Lower leg skin (tissue), 4 donors: Measurements from ENCODE around the gene CLRN3. TPM values are rescaled to one million over a fixed set of nuclear protein-coding genes. Genes with fewer than 3 reads are reported as not detected.

Experiments
- DNase-seq, 2 donors: peaks; one replicate each; pipeline ENCODE4 v3.0.0-alpha.2; 2019; ENCODE audit warnings: low spot score in 2 of 2
- H3K4me3 ChIP-seq: fragments of 200-600 bp; sonication (generic); 2 replicates; pipeline ENCODE4 v1.5.1; 2017; ENCODE audit warnings: mild to moderate bottlenecking, low read depth; ENCODE audit not compliant: poor library complexity, severe bottlenecking
- POLR2A ChIP-seq, 2 donors: fragments of 450-650 bp; IDR thresholded peaks; one replicate each; pipeline ENCODE4 v1.6.1; 2016 to 2017; ENCODE audit warnings: antibody characterized with exemption in 2 of 2, mild to moderate bottlenecking in 1 of 2, moderate library complexity in 1 of 2
- WGBS, 2 donors: methylation state at CpG; one replicate each; pipeline ENCODE4 v1.1.5; 2018; 5-methylcytosine and 5-hydroxymethylcytosine counted together
- intact Hi-C: fragments of 100-400 bp; cut with DNase I; formaldehyde crosslinking; loops from one replicate; pipeline ENCODE4 v1.15.0; 2023; ENCODE audit warnings: low total_unique reads
- total RNA-seq, 4 donors: library from RNA; depleted of rRNA; stranded (reverse); fragments of >200 nt; gene quantifications; one replicate each; pipeline ENCODE4 v1.1.0, GENCODE V29; 2016
- TF ChIP-seq, protein P1 (sequence below), 3 donors: fragments of 450-650 bp; IDR thresholded peaks; one replicate each; pipeline ENCODE4 v1.5.1; 2016; ENCODE audit warnings: antibody characterized with exemption in 3 of 3, mild to moderate bottlenecking in 3 of 3, moderate library complexity in 2 of 3

Gene CLRN3
- total RNA-seq, 4 donors from 2014 or later: not detected

GRCh38 chr10:127855591-127855881 is 37.2 kb downstream of the CLRN3 start:
- 79 to 92% methylated on average over 2 of the region's 2 CpGs for WGBS, 2 donors
- no peak for TF ChIP-seq POLR2A (IDR thresholded peaks at IDR 0.05)
- TF ChIP-seq, protein P1, sequence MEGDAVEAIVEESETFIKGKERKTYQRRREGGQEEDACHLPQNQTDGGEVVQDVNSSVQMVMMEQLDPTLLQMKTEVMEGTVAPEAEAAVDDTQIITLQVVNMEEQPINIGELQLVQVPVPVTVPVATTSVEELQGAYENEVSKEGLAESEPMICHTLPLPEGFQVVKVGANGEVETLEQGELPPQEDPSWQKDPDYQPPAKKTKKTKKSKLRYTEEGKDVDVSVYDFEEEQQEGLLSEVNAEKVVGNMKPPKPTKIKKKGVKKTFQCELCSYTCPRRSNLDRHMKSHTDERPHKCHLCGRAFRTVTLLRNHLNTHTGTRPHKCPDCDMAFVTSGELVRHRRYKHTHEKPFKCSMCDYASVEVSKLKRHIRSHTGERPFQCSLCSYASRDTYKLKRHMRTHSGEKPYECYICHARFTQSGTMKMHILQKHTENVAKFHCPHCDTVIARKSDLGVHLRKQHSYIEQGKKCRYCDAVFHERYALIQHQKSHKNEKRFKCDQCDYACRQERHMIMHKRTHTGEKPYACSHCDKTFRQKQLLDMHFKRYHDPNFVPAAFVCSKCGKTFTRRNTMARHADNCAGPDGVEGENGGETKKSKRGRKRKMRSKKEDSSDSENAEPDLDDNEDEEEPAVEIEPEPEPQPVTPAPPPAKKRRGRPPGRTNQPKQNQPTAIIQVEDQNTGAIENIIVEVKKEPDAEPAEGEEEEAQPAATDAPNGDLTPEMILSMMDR (IDR thresholded peaks at IDR 0.05): no peak
- intact Hi-C loops: loop anchor here (10.0 kb wide), 1 partner anchor 141 kb away; no protein-coding TSS in a partner anchor
- DNase-seq: peak in 1 of 2 donors; percentile 72
- no peak overlapping the region for H3K4me3 ChIP-seq

- intact Hi-C loops: loop anchor here (10.0 kb wide), 1 partner anchor 140 kb away; no protein-coding TSS in a partner anchor
- no peak for TF ChIP-seq POLR2A (IDR thresholded peaks at IDR 0.05)
- TF ChIP-seq, protein P1 (IDR thresholded peaks at IDR 0.05): no peak
- whole genome bisulfite sequencing, 2 donors: 69 to 75% methylated on average over 15 of the region's 15 CpGs
- DNase-seq: peak in 1 of 2 donors; percentile 83
- H3K4me3 ChIP-seq: no peak overlapping the region
Observed at GRCh38 chr10:127854769-127855590, 37.8 kb downstream of the CLRN3 start.

DNA sequence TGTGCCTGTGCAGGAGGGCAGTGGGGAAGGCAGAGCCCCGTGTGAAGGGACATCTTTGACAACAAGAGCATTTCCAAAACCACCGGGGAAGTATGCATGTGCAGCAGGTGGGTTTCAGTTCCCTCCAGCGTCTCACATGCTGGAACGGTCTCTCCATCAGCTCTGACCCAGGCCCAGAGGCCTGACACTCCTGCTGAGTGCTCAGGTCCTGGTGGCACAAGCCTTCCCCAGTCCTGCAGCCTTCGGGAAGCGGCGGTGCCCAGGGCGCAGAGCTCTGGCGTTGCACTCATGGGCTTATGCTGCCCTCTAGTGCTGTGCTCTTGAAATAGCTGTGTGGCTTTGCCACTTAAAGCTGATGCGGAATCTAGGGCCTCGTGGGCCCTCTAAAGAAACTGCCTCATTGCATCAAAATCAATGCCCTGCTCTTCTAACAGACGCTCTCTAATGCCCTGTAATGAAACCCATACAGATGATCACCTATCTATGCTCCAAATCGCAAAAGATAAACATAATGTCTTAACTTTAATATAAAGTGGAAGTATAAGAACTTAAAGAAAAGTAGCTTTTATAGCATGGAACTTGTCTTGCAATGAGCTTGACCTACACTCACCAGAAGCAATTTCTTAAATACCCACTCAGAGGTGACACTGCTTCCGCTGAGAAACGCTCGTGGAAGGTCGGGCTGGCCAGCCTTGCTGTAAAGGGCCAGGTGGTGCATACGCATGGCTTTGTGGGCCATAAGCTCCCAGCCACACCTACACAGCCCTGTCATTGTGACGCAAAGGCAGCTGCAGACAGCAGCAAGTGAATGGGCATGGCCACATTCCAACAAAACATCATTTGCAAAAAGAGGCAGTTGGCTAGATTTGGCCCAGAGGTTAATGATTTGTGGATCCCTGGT is 38.6 kb downstream of the CLRN3 start:
- 44 to 53% methylated on average over 12 to 14 of the region's 19 CpGs for WGBS, 2 donors
- TF ChIP-seq, protein P1 (IDR thresholded peaks at IDR 0.05): no peak
- TF ChIP-seq POLR2A (IDR thresholded peaks at IDR 0.05): no peak
- intact Hi-C loops: loop anchor here (10.0 kb wide), 1 partner anchor 139 kb away; no protein-coding TSS in a partner anchor
- H3K4me3 ChIP-seq: no peak overlapping the region
- DNase-seq: peak; percentile 30 to 86

DNA sequence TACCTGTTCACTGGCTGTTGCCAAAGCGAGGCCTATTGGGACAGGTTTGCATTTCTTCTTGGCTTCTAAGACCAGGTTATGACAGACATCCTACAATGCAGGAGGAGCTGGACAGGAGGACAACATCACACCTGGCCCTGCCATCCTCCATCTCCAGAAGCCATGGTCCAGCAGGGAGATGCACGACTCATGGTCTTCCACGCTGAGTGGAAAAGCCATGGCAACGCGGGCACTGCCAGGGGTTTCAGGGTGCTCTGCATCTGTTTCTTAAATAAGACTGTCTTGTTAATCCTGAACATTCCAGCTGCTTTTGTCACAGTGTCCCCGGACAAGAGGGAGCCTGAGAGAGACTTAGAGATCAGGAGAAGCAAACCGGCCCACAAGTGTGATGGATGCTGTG is 40.3 kb downstream of the CLRN3 start:
- H3K4me3 ChIP-seq: no peak overlapping the region
- intact Hi-C loops: loop anchor here (10.0 kb wide), 1 partner anchor 138 kb away; no protein-coding TSS in a partner anchor
- TF ChIP-seq, protein P1 (IDR thresholded peaks at IDR 0.05): no peak
- no peak for TF ChIP-seq POLR2A (IDR thresholded peaks at IDR 0.05)
- WGBS, 2 donors: 82 to 89% methylated on average over 7 of the region's 7 CpGs
- DNase-seq: peak in 1 of 2 donors; percentile 58

GRCh38 chr10:127851661-127852194 is 41.0 kb downstream of the CLRN3 start:
- no peak overlapping the region for H3K4me3 ChIP-seq
- DNase-seq: peak in 1 of 2 donors; percentile 54
- TF ChIP-seq POLR2A (IDR thresholded peaks at IDR 0.05): no peak
- TF ChIP-seq, protein P1 (IDR thresholded peaks at IDR 0.05): no peak
- intact Hi-C loops: loop anchor here (10.0 kb wide), 1 partner anchor 137 kb away; no protein-coding TSS in a partner anchor
- WGBS, 2 donors: 83 to 84% methylated on average over 14 of the region's 14 CpGs
